Measurements from ENCODE around the gene TXNRD2.

TXNRD2 gene

GRCh38 chr22:19840955-19841640 lies 100.5 kb downstream of the TXNRD2 start:
- Histone ChIP-seq H3K4me1 (ENCODE audit: control insufficient read depth, insufficient read depth, low read depth, low read length) (peaks cover 36% of the 10 kb centered on the region), H4K8ac (ENCODE audit: low read length) (no peak overlapping the region), H3K9ac (ENCODE audit: low read length) (no peak overlapping the region), H3K36me3 (ENCODE audit: control insufficient read depth in 1 of 2, insufficient read depth in 2 of 2, low read depth in 1 of 2, low read length in 2 of 2) (peaks cover 0 to 26% of the 10 kb centered on the region in 2 experiments), H2BK12ac (ENCODE audit: low read length in 2 of 2) (no peak overlapping the region), H3K9me3 (ENCODE audit: control insufficient read depth, low read length) (no peaks in the 10 kb centered on the region), H3K18ac (ENCODE audit: low read depth in 1 of 2, low read length in 2 of 2) (no peak overlapping the region), H3K27me3 (ENCODE audit: control insufficient read depth in 1 of 2, insufficient read depth in 1 of 2, low read length in 2 of 2) (no peaks in the 10 kb centered on the region), H3K4ac (ENCODE audit: low read depth in 1 of 2, low read length in 2 of 2) (no peak overlapping the region), H2AFZ (ENCODE audit: low read depth, low read length) (no peak overlapping the region), H4K91ac (ENCODE audit: low read length) (no peak overlapping the region), H3K4me3 (ENCODE audit: insufficient read depth in 1 of 2, low read depth in 1 of 2, low read length in 2 of 2) (no peak overlapping the region), H3K23ac (ENCODE audit: low read length in 2 of 2) (no peak overlapping the region), H2BK5ac (ENCODE audit: low read depth, low read length, poor library complexity, severe bottlenecking) (no peak overlapping the region), H3K79me1 (replicated peaks; ENCODE audit: low read length, poor library complexity, severe bottlenecking) (peaks cover 40% of the 10 kb centered on the region), H3K14ac (ENCODE audit: low read length in 2 of 2) (no peak overlapping the region), H3K27ac (ENCODE audit: low read length, poor library complexity, severe bottlenecking) (no peak overlapping the region), H2AK5ac (ENCODE audit: low read length, severe bottlenecking) (no peak overlapping the region), H2BK15ac (ENCODE audit: low read depth, poor library complexity, severe bottlenecking) (no peak overlapping the region), H3K4me2 (ENCODE audit: low read length, poor library complexity, severe bottlenecking) (no peak overlapping the region), H2BK120ac (ENCODE audit: low read depth, low read length) (no peak overlapping the region)
- DNase-seq, result no peak
- WGBS, result 91% methylated on average over 4 of the region's 6 CpGs

- H2BK15ac ChIP-seq (ENCODE audit: low read depth, poor library complexity, severe bottlenecking), result no peak overlapping the region
- H3K4me3 ChIP-seq (ENCODE audit: insufficient read depth in 1 of 2, low read depth in 1 of 2, low read length in 2 of 2), result no peak overlapping the region
- no peak overlapping the region for H3K18ac ChIP-seq (ENCODE audit: low read depth in 1 of 2, low read length in 2 of 2)
- H3K23ac ChIP-seq (ENCODE audit: low read length in 2 of 2), result no peak overlapping the region
- no peak overlapping the region for H2BK120ac ChIP-seq (ENCODE audit: low read depth, low read length)
- no peak overlapping the region for H3K9ac ChIP-seq (ENCODE audit: low read length)
- peaks cover 0 to 17% of the 10 kb centered on the region in 2 experiments for H3K36me3 ChIP-seq (ENCODE audit: control insufficient read depth in 1 of 2, insufficient read depth in 2 of 2, low read depth in 1 of 2, low read length in 2 of 2)
- H2AFZ ChIP-seq (ENCODE audit: low read depth, low read length), result no peak overlapping the region
- H3K4me1 ChIP-seq (ENCODE audit: control insufficient read depth, insufficient read depth, low read depth, low read length), result peaks cover 30% of the 10 kb centered on the region
- no peak overlapping the region for H3K27ac ChIP-seq (ENCODE audit: low read length, poor library complexity, severe bottlenecking)
- peak overlapping the region in 1 of 2 experiments; percentile 11 for H2BK12ac ChIP-seq (ENCODE audit: low read length in 2 of 2)
- no peak overlapping the region for H2AK5ac ChIP-seq (ENCODE audit: low read length, severe bottlenecking)
- 84% methylated on average over 3 of the region's 4 CpGs for WGBS
- no peak overlapping the region for H3K4ac ChIP-seq (ENCODE audit: low read depth in 1 of 2, low read length in 2 of 2)
- H2BK5ac ChIP-seq (ENCODE audit: low read depth, low read length, poor library complexity, severe bottlenecking), result no peak overlapping the region
- no peak overlapping the region for H4K91ac ChIP-seq (ENCODE audit: low read length)
- H3K9me3 ChIP-seq (ENCODE audit: control insufficient read depth, low read length), result no peaks in the 10 kb centered on the region
- no peaks in the 10 kb centered on the region for H3K27me3 ChIP-seq (ENCODE audit: control insufficient read depth in 1 of 2, insufficient read depth in 1 of 2, low read length in 2 of 2)
- DNase-seq, result no peak
- H3K4me2 ChIP-seq (ENCODE audit: low read length, poor library complexity, severe bottlenecking), result no peak overlapping the region
- peaks cover 31% of the 10 kb centered on the region for H3K79me1 ChIP-seq (replicated peaks; ENCODE audit: low read length, poor library complexity, severe bottlenecking)
- no peak overlapping the region for H4K8ac ChIP-seq (ENCODE audit: low read length)
- no peak overlapping the region for H3K14ac ChIP-seq (ENCODE audit: low read length in 2 of 2)
These were observed 101.6 kb downstream of the TXNRD2 start for GRCh38 chr22:19840059-19840458.

DNA sequence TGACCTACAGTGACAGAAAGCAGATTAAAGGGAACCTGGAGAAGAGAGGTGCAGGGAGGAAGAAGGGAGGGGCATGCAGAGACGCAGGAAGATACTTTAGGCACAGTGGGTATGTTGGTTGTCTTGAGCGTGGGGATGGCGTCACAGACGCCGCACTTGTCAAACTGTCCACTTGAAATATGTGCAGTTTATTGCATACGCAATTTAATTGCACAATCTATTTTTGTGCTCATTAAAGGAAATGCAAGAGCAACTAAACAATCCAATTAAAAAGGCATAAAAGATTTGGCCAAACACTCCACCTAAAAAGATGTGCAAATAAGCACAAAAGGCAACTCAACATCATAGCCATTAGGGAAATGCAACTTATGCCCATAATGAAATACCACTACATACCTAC lies 103.7 kb downstream of the TXNRD2 start:
- H2BK120ac ChIP-seq (ENCODE audit: low read depth, low read length), result no peak overlapping the region
- no peak overlapping the region for H3K4me2 ChIP-seq (ENCODE audit: low read length, poor library complexity, severe bottlenecking)
- H3K27ac ChIP-seq (ENCODE audit: low read length, poor library complexity, severe bottlenecking), result no peak overlapping the region
- no peak overlapping the region for H3K9ac ChIP-seq (ENCODE audit: low read length)
- no peak overlapping the region for H2BK5ac ChIP-seq (ENCODE audit: low read depth, low read length, poor library complexity, severe bottlenecking)
- H3K79me1 ChIP-seq (replicated peaks; ENCODE audit: low read length, poor library complexity, severe bottlenecking), result peaks cover 18% of the 10 kb centered on the region
- WGBS, result 97% methylated on average over 6 of the region's 6 CpGs
- H3K36me3 ChIP-seq (ENCODE audit: control insufficient read depth in 1 of 2, insufficient read depth in 2 of 2, low read depth in 1 of 2, low read length in 2 of 2), result peaks cover 0 to 7% of the 10 kb centered on the region in 2 experiments
- no peak overlapping the region for H3K14ac ChIP-seq (ENCODE audit: low read length in 2 of 2)
- H3K18ac ChIP-seq (ENCODE audit: low read depth in 1 of 2, low read length in 2 of 2), result no peak overlapping the region
- DNase-seq, result no peak
- H2BK15ac ChIP-seq (ENCODE audit: low read depth, poor library complexity, severe bottlenecking), result no peak overlapping the region
- no peak overlapping the region for H4K8ac ChIP-seq (ENCODE audit: low read length)
- no peak overlapping the region for H3K4me3 ChIP-seq (ENCODE audit: insufficient read depth in 1 of 2, low read depth in 1 of 2, low read length in 2 of 2)
- H3K23ac ChIP-seq (ENCODE audit: low read length in 2 of 2), result no peak overlapping the region
- H2AK5ac ChIP-seq (ENCODE audit: low read length, severe bottlenecking), result no peak overlapping the region
- no peak overlapping the region for H3K4ac ChIP-seq (ENCODE audit: low read depth in 1 of 2, low read length in 2 of 2)
- H3K9me3 ChIP-seq (ENCODE audit: control insufficient read depth, low read length), result no peaks in the 10 kb centered on the region
- no peaks in the 10 kb centered on the region for H3K27me3 ChIP-seq (ENCODE audit: control insufficient read depth in 1 of 2, insufficient read depth in 1 of 2, low read length in 2 of 2)
- no peak overlapping the region for H2AFZ ChIP-seq (ENCODE audit: low read depth, low read length)
- H4K91ac ChIP-seq (ENCODE audit: low read length), result no peak overlapping the region
- H3K4me1 ChIP-seq (ENCODE audit: control insufficient read depth, insufficient read depth, low read depth, low read length), result peaks cover 11% of the 10 kb centered on the region
- H2BK12ac ChIP-seq (ENCODE audit: low read length in 2 of 2), result no peak overlapping the region

GRCh38 chr22:19836512-19836911 lies 105.1 kb downstream of the TXNRD2 start:
- no peak overlapping the region for H2BK5ac ChIP-seq (ENCODE audit: low read depth, low read length, poor library complexity, severe bottlenecking)
- no peak overlapping the region for H3K4me2 ChIP-seq (ENCODE audit: low read length, poor library complexity, severe bottlenecking)
- no peaks in the 10 kb centered on the region for H3K9me3 ChIP-seq (ENCODE audit: control insufficient read depth, low read length)
- no peaks in the 10 kb centered on the region for H3K36me3 ChIP-seq (ENCODE audit: control insufficient read depth in 1 of 2, insufficient read depth in 2 of 2, low read depth in 1 of 2, low read length in 2 of 2)
- H4K91ac ChIP-seq (ENCODE audit: low read length), result no peak overlapping the region
- H3K4me1 ChIP-seq (ENCODE audit: control insufficient read depth, insufficient read depth, low read depth, low read length), result no peaks in the 10 kb centered on the region
- no peak overlapping the region for H3K23ac ChIP-seq (ENCODE audit: low read length in 2 of 2)
- no peak overlapping the region for H2BK12ac ChIP-seq (ENCODE audit: low read length in 2 of 2)
- peaks cover 11% of the 10 kb centered on the region for H3K79me1 ChIP-seq (replicated peaks; ENCODE audit: low read length, poor library complexity, severe bottlenecking)
- H3K4ac ChIP-seq (ENCODE audit: low read depth in 1 of 2, low read length in 2 of 2), result no peak overlapping the region
- no peak overlapping the region for H3K14ac ChIP-seq (ENCODE audit: low read length in 2 of 2)
- no peaks in the 10 kb centered on the region for H3K27me3 ChIP-seq (ENCODE audit: control insufficient read depth in 1 of 2, insufficient read depth in 1 of 2, low read length in 2 of 2)
- no peak overlapping the region for H2AFZ ChIP-seq (ENCODE audit: low read depth, low read length)
- no peak overlapping the region for H3K9ac ChIP-seq (ENCODE audit: low read length)
- H2AK5ac ChIP-seq (ENCODE audit: low read length, severe bottlenecking), result no peak overlapping the region
- no peak overlapping the region for H2BK15ac ChIP-seq (ENCODE audit: low read depth, poor library complexity, severe bottlenecking)
- no peak overlapping the region for H3K27ac ChIP-seq (ENCODE audit: low read length, poor library complexity, severe bottlenecking)
- H3K4me3 ChIP-seq (ENCODE audit: insufficient read depth in 1 of 2, low read depth in 1 of 2, low read length in 2 of 2), result no peak overlapping the region
- H4K8ac ChIP-seq (ENCODE audit: low read length), result no peak overlapping the region
- H2BK120ac ChIP-seq (ENCODE audit: low read depth, low read length), result no peak overlapping the region
- DNase-seq, result no peak
- H3K18ac ChIP-seq (ENCODE audit: low read depth in 1 of 2, low read length in 2 of 2), result no peak overlapping the region
